Amniotic stem cell (primary cell): Measurements from ENCODE around the gene EGFL8.

Experiments used
- DNase-seq: peaks from one replicate; lab custom pipeline; 2025; lab: John Stamatoyannopoulos, UW

Gene EGFL8

GRCh38 chr6:32146687-32147086, 17.7 kb upstream of the EGFL8 start:
- DNase-seq: no peak

GRCh38 chr6:32147401-32148132, 16.8 kb upstream of the EGFL8 start:
- no peak for DNase-seq

- no peak for DNase-seq
Measured at GRCh38 chr6:32148289-32149091, 15.9 kb upstream of the EGFL8 start.

- DNase-seq: no peak
Measured at GRCh38 chr6:32149092-32149755, 15.2 kb upstream of the EGFL8 start.

GRCh38 chr6:32149932-32150870, 14.2 kb upstream of the EGFL8 start:
- DNase-seq: no peak

GRCh38 chr6:32151181-32151862, 13.1 kb upstream of the EGFL8 start:
- DNase-seq: no peak

GRCh38 chr6:32151863-32152768, 12.3 kb upstream of the EGFL8 start, which contains the start of gene PRRT1:
TSS of gene PRRT1 (minus strand) at chr6:32151939. CDS start at chr6:32151827, 112 bp downstream.
- no peak for DNase-seq

GRCh38 chr6:32152769-32153563, 11.4 kb upstream of the EGFL8 start:
- peak; percentile 48 for DNase-seq

GRCh38 chr6:32153564-32154513, 10.6 kb upstream of the EGFL8 start, which contains the start of gene PPT2:
TSS of gene PPT2 (plus strand) at chr6:32154141. CDS start at chr6:32154595, 454 bp downstream.
- DNase-seq: peak; percentile 72

GRCh38 chr6:32154514-32155161, 9.8 kb upstream of the EGFL8 start:
- DNase-seq: peak; percentile 56

GRCh38 chr6:32156891-32157290, 7.5 kb upstream of the EGFL8 start:
- DNase-seq: no peak

GRCh38 chr6:32158052-32158451, 6.3 kb upstream of the EGFL8 start:
- DNase-seq: no peak

- DNase-seq: no peak
Measured at GRCh38 chr6:32163559-32164258, 686 bp upstream of the EGFL8 start.

GRCh38 chr6:32166411-32167061, 2.1 kb downstream of the EGFL8 start:
- no peak for DNase-seq

- DNase-seq: no peak
Measured at GRCh38 chr6:32167154-32167760, 2.9 kb downstream of the EGFL8 start.
